ENCODE results near the gene HDAC9. TPM values are rescaled to one million over a fixed set of nuclear protein-coding genes. Genes with fewer than 3 reads are reported as not detected.

The HDAC9 gene
- total RNA-seq, 1 experiment from 2014 or later, result 7.7 TPM

GRCh38 chr7:18770154-18770811 is 274.7 kb downstream of the HDAC9 start:
- no peak overlapping the region for H2BK120ac ChIP-seq (ENCODE audit: low read depth, low read length, poor library complexity, severe bottlenecking)
- H3K79me2 ChIP-seq (ENCODE audit: insufficient read depth, low read length), result no peaks in the 10 kb centered on the region
- H3K27ac Mint-ChIP-seq, result no peak overlapping the region
- no peak overlapping the region for H4K5ac ChIP-seq (ENCODE audit: insufficient read length, low read depth, low read length)
- no peak overlapping the region for H3T11ph ChIP-seq (ENCODE audit: low read length)
- no peak overlapping the region for H2AFZ ChIP-seq (ENCODE audit: low read length)
- H2BK5ac ChIP-seq (ENCODE audit: insufficient read length, low read length), result no peak overlapping the region
- no peak overlapping the region for H3K18ac ChIP-seq (ENCODE audit: insufficient read length, low read depth, low read length)
- H3K79me1 ChIP-seq (ENCODE audit: insufficient read depth, low read depth, low read length, poor library complexity, severe bottlenecking), result no peaks in the 10 kb centered on the region
- no peak overlapping the region for H3K4ac ChIP-seq (ENCODE audit: low read depth, low read length)
- peaks cover 5 to 12% of the 10 kb centered on the region in 2 experiments; a peak in 1 of 4 replicates for H3K4me1 Mint-ChIP-seq
- no peaks in the 10 kb centered on the region for H3K9me3 Mint-ChIP-seq
- H4K91ac ChIP-seq (ENCODE audit: insufficient read length, low read depth, low read length), result no peak overlapping the region
- no peaks in the 10 kb centered on the region for H3K27me3 Mint-ChIP-seq (ENCODE audit: low read depth)
- WGBS (ENCODE audit: extremely low coverage, insufficient read length, low lambda C conversion rate), result no CpG with 5 or more reads among the region's 7 CpGs
- no peaks in the 10 kb centered on the region for H3K9me3 ChIP-seq (ENCODE audit: control insufficient read depth, low read depth, low read length)
- no peaks in the 10 kb centered on the region; the same call in 1 of the 2 replicates for H3K27me3 ChIP-seq (ENCODE audit: insufficient read depth, low read length)
- no peak for DNase-seq
- no peak overlapping the region for H3K56ac ChIP-seq (ENCODE audit: insufficient read length, low read depth, low read length)
- H2BK12ac ChIP-seq (ENCODE audit: insufficient read length, low read depth, low read length), result no peak overlapping the region
- no peak for TF ChIP-seq CTCF (conservative IDR thresholded peaks at IDR 0.05)
- no peak overlapping the region for H3K14ac ChIP-seq (ENCODE audit: insufficient read depth, low read length)
- no peak overlapping the region for H2AK5ac ChIP-seq (ENCODE audit: insufficient read length, low read length)
- no peak overlapping the region for H3K9ac ChIP-seq (ENCODE audit: extremely low read depth, insufficient read length, low read length)
- H3K4me2 ChIP-seq (ENCODE audit: insufficient read depth, insufficient read length, low read length), result no peak overlapping the region
- no peak overlapping the region for H3K4me3 Mint-ChIP-seq
- no peak overlapping the region for H2BK20ac ChIP-seq (ENCODE audit: low read depth, low read length, poor library complexity, severe bottlenecking)
- no peak overlapping the region for H4K8ac ChIP-seq (replicated peaks; ENCODE audit: insufficient read length, low read depth, low read length)
- no peak overlapping the region for H3K23ac ChIP-seq (ENCODE audit: insufficient read length, low read depth, low read length)
- H3K36me3 Mint-ChIP-seq (ENCODE audit: insufficient read depth in 1 of 3, low read depth in 3 of 3), result no peaks in the 10 kb centered on the region
- H4K20me1 ChIP-seq (ENCODE audit: control insufficient read depth, insufficient read depth, insufficient read length), result no peaks in the 10 kb centered on the region
- no peaks in the 10 kb centered on the region for H3K4me1 ChIP-seq (ENCODE audit: insufficient read depth, low read length)
- H2BK15ac ChIP-seq (ENCODE audit: low read depth, low read length), result no peak overlapping the region
- H3K23me2 ChIP-seq (ENCODE audit: insufficient read length, low read depth, low read length, poor library complexity, severe bottlenecking), result no peaks in the 10 kb centered on the region
- H3K27ac ChIP-seq (ENCODE audit: insufficient read length, low read depth, low read length), result no peak overlapping the region

All from H9 (cell line).